Fibroblast of pulmonary artery (primary cell): ENCODE results near the gene TREML2.
A peak's percentile ranks its signal among the peaks of the same experiment; 100 is the strongest.

Experiments used
- DNase-seq: peaks from one replicate; pipeline ENCODE4 v3.0.0-alpha.2; 2010; ENCODE audit warnings: low read depth
- H3K4me3 ChIP-seq: replicated peaks from 2 replicates; pipeline ENCODE4 v1.5.1; 2011; ENCODE audit warnings: low read depth, mild to moderate bottlenecking, control low read depth, low read length, moderate library complexity
- CTCF ChIP-seq: IDR thresholded peaks from 2 replicates; pipeline ENCODE4 v1.5.1; 2011; ENCODE audit warnings: mild to moderate bottlenecking, control low read depth, low read length, inconsistent platforms; ENCODE audit errors: missing control alignments

Gene TREML2

GRCh38 chr6:41187924-41188886 lies 12.7 kb downstream of the TREML2 start:
- H3K4me3 ChIP-seq: no peak overlapping the region
- no peak for DNase-seq
- TF ChIP-seq CTCF: no peak

- H3K4me3 ChIP-seq: no peak overlapping the region
- no peak for TF ChIP-seq CTCF
- no peak for DNase-seq
Observed at GRCh38 chr6:41186031-41186562, 14.9 kb downstream of the TREML2 start.

GRCh38 chr6:41184761-41185160 lies 16.2 kb downstream of the TREML2 start:
- no peak overlapping the region for H3K4me3 ChIP-seq
- no peak for DNase-seq
- no peak for TF ChIP-seq CTCF

- no peak overlapping the region for H3K4me3 ChIP-seq
- peak; percentile 82 for TF ChIP-seq CTCF
- peak; percentile 73 for DNase-seq
Observed at GRCh38 chr6:41182069-41183034, 18.6 kb downstream of the TREML2 start.

- no peak for TF ChIP-seq CTCF
- no peak for DNase-seq
- no peak overlapping the region for H3K4me3 ChIP-seq
Observed at GRCh38 chr6:41181566-41181965, 19.4 kb downstream of the TREML2 start.

- TF ChIP-seq CTCF: no peak
- no peak overlapping the region for H3K4me3 ChIP-seq
- DNase-seq: no peak
Observed at GRCh38 chr6:41179163-41179562, 21.8 kb downstream of the TREML2 start.
